Peyer's patch (tissue), 4 donors: ENCODE measurements around the gene INAFM2.

Experiments
- CTCF ChIP-seq, 6 experiments: fragments of 450-650 bp in 4 of 6; fragments of 200-600 bp in 2 of 6; sonication (generic) in 1 of 6; IDR thresholded peaks; one replicate each; pipeline ENCODE4 v1.5.1; 2017 to 2019; ENCODE audit warnings: antibody characterized with exemption in 6 of 6, mild to moderate bottlenecking in 3 of 6, moderate library complexity in 1 of 6
- POLR2A ChIP-seq, 2 donors: fragments of 450-650 bp; IDR thresholded peaks; one replicate each; pipeline ENCODE4 v1.5.1; 2017; ENCODE audit warnings: antibody characterized with exemption in 2 of 2, mild to moderate bottlenecking in 2 of 2, moderate library complexity in 2 of 2

DNA sequence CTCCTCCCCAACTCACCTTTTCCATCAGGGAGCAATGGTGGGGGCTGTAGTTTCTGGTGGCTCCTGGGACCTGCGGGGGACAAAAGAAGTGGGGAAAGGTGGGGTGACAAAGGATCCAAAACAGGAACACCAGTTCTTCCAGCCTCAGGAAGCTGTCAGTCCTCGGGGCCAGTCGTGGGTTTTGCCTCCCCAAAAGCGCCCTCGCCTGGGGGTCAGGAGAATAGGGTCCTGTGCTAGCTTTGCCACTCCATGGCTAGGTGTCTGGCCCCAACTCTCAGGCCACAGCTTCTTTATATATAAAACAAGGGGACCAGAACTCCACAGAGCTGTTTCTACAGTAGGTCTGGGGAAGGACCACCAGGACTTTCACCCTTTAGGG is 13.2 kb downstream of the INAFM2 start:
- TF ChIP-seq CTCF (IDR thresholded peaks at IDR 0.05) = no peak
- TF ChIP-seq POLR2A (IDR thresholded peaks at IDR 0.05) = no peak
